ENCODE measurements around the gene SPINDOC. TPM values are rescaled to one million over a fixed set of nuclear protein-coding genes. Genes with fewer than 3 reads are reported as not detected.
"Not testable (repeated sequence)": the region's sequence is repeated elsewhere in the genome, so short reads cannot be mapped to it uniquely, and the experiment has no call there.

SPINDOC gene
- total RNA-seq, 3 donors from 2014 or later = 24.0 to 28.9 (median 24.5) TPM

DNA sequence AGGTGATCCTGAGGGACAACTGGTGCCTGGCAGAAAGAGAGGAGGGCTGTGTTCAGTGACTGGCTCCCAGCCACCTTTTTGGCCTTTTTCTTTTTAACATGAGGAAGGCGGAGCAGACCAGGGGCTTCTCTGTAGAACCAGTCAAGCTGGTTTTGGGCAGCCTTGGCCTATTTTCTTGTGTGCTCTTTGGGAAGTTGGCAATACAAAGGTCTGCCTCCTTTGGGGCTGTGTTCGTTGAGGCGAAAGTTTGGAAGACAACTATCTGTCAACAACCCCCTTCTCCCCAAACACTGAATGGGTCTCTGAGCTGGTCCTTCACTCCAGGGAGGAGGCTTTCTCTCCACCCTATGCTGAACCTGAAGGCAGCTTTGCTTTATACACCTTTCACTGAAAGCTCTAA, 34.1 kb downstream of the SPINDOC start:
- Mint-ChIP-seq H3K9me3 (no peaks in the 10 kb centered on the region), H3K4me3 (no peak overlapping the region), H3K36me3 (ENCODE audit: insufficient read depth) (peaks cover 13% of the 10 kb centered on the region), H3K4me1 (ENCODE audit: low read depth) (peaks cover 79% of the 10 kb centered on the region), H3K27me3 (ENCODE audit: low read depth) (no peaks in the 10 kb centered on the region)
- DNase-seq (no peak), ATAC-seq (no peak)

DNA sequence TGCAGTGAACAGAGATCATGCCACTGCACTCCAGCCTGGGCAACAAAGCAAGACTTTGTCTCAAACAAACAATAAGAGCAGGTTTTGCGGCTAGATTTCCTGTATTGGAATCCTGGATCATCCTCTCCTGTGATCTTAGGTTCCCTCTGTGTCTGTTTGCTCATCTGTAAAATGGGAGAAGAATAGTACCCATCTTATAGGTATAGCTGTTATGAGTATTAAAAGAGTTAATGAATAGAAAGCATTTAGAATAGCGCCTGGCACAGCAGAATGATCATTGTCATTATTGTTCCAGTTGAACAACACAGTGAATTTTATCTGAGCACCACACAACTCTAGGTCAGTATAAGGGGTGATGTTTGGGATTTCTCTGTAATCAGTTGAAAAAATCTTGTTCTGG, 36.4 kb downstream of the SPINDOC start:
- no peaks in the 10 kb centered on the region for H3K9me3 Mint-ChIP-seq
- DNase-seq (no peak), ATAC-seq (no peak)
- H3K27me3 Mint-ChIP-seq (ENCODE audit: low read depth) = no peaks in the 10 kb centered on the region
- no peak overlapping the region for H3K4me3 Mint-ChIP-seq
- peaks cover 71% of the 10 kb centered on the region for H3K4me1 Mint-ChIP-seq (ENCODE audit: low read depth)
- peaks cover 10% of the 10 kb centered on the region for H3K36me3 Mint-ChIP-seq (ENCODE audit: insufficient read depth)

DNA sequence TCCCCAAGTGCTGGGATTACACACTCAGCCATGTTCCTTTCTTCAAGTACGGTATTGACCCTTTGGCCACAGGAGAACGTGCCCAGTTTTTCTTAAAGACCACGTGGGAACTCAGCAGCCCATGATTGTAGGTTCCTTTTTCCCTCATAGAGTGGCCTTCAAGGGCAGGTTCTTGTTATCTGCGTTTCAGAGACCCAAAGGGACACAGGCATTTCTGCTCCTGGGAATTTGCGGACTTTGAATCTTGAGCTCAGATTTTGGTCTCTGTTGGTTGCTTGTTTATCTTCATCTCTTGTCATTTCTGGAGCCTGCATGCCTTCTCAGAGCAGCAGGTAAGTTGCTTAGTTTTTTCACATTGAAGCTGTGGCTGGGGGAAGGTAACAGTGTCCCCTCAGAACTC, 37.7 kb downstream of the SPINDOC start:
- H3K36me3 Mint-ChIP-seq (ENCODE audit: insufficient read depth) = peaks cover 10% of the 10 kb centered on the region
- peak overlapping the region; percentile 74 for H3K4me3 Mint-ChIP-seq
- H3K27me3 Mint-ChIP-seq (ENCODE audit: low read depth) = no peaks in the 10 kb centered on the region
- H3K4me1 Mint-ChIP-seq (ENCODE audit: low read depth) = peaks cover 70% of the 10 kb centered on the region
- H3K9me3 Mint-ChIP-seq = no peaks in the 10 kb centered on the region
- no peak for ATAC-seq
- DNase-seq = no peak

DNA sequence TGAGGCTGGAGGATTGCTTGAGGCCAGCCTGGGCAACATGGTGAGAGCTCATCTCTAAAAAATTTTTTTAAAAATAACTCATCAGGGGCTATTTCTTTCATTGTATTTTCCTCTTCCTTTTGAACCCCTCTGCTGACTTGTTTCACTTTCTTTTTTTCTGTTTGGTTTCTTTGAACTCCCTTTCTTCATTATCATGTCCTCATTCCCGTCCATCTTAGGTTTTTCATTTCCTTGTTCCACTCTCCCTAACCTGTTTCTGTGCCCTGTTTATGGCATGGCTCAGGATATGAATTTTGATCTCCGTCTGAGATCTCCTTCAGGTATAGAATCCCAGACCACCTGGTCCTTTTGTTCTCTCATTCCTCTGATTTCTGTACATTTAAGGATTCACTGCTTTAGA, 38.1 kb downstream of the SPINDOC start:
- ATAC-seq (peak in 1 of 2 donors; percentile 38), DNase-seq (no peak)
- peaks cover 10% of the 10 kb centered on the region for H3K36me3 Mint-ChIP-seq (ENCODE audit: insufficient read depth)
- peak overlapping the region; percentile 74 for H3K4me3 Mint-ChIP-seq
- no peaks in the 10 kb centered on the region for H3K9me3 Mint-ChIP-seq
- no peaks in the 10 kb centered on the region for H3K27me3 Mint-ChIP-seq (ENCODE audit: low read depth)
- H3K4me1 Mint-ChIP-seq (ENCODE audit: low read depth) = peaks cover 70% of the 10 kb centered on the region

DNA sequence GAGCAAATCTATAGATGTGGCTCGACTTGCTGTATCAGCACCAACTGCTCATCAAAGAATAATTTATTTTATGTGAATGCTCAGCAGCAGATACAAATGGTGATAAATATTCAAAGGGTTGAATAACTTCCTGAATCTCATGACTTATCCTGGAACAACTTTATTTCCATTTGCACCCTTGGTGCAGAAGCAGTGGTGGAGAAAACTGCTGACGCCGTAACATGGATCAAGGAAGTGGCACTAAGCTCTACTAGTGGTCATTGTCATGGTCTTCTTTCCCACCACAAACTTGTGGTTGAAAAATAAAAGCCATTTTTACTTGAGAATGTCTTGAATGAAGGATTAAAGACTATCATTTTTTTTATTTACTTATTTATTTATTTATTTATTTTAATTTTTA, 40.2 kb downstream of the SPINDOC start:
- Mint-ChIP-seq H3K27me3 (ENCODE audit: low read depth) (no peaks in the 10 kb centered on the region), H3K36me3 (ENCODE audit: insufficient read depth) (peaks cover 7% of the 10 kb centered on the region), H3K9me3 (no peaks in the 10 kb centered on the region), H3K4me3 (no peak overlapping the region), H3K4me1 (ENCODE audit: low read depth) (peaks cover 68% of the 10 kb centered on the region)
- ATAC-seq (no peak), DNase-seq (no peak)

DNA sequence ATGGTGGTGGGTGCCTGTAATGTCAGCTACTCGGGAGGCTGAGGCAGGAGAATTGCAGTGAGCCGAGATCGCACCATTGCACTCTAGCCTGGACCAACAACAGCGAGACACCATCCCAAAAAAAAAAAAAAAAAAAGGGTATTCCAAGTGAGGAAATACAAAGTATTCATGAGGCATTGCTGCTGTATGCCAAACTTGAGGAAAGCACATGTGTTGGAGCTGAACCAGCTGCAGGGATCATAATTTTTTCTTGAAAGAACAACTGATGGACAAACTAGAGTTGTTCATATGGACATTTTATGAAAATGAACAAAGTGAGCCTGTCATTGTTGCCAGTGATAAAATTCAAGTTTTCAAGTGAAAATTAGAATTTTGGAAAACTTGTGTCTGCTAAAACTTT, 41.4 kb downstream of the SPINDOC start:
- Mint-ChIP-seq H3K4me3 (no peak overlapping the region), H3K36me3 (ENCODE audit: insufficient read depth) (peaks cover 4% of the 10 kb centered on the region), H3K4me1 (ENCODE audit: low read depth) (peaks cover 64% of the 10 kb centered on the region), H3K9me3 (no peaks in the 10 kb centered on the region), H3K27me3 (ENCODE audit: low read depth) (no peaks in the 10 kb centered on the region)
- DNase-seq (no peak), ATAC-seq (no peak)

DNA sequence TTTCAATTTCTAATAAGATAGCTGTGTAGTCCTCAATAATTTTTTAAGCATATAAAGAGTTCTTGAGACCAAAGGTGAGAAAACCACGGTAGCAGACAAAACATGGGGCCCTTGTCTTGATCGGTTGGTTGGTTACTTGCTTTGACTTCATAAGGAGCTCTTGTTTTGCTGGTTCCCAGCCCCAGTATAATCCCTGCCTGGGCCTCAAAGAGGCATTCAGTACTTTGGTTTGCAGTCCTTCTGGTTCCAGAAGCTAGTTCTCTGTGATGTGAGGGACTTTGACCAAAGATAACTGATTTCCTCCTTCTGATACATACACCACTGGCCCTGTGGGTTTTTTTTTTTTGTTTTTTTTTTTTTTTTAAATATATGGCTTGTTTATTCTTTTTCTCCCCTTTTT, 42.7 kb downstream of the SPINDOC start:
- ATAC-seq (peak in 1 of 2 donors; percentile 44), DNase-seq (no peak)
- H3K4me3 Mint-ChIP-seq = no peak overlapping the region
- H3K4me1 Mint-ChIP-seq (ENCODE audit: low read depth) = peaks cover 57% of the 10 kb centered on the region
- no peaks in the 10 kb centered on the region for H3K27me3 Mint-ChIP-seq (ENCODE audit: low read depth)
- peaks cover 7% of the 10 kb centered on the region for H3K36me3 Mint-ChIP-seq (ENCODE audit: insufficient read depth)
- no peaks in the 10 kb centered on the region for H3K9me3 Mint-ChIP-seq

DNA sequence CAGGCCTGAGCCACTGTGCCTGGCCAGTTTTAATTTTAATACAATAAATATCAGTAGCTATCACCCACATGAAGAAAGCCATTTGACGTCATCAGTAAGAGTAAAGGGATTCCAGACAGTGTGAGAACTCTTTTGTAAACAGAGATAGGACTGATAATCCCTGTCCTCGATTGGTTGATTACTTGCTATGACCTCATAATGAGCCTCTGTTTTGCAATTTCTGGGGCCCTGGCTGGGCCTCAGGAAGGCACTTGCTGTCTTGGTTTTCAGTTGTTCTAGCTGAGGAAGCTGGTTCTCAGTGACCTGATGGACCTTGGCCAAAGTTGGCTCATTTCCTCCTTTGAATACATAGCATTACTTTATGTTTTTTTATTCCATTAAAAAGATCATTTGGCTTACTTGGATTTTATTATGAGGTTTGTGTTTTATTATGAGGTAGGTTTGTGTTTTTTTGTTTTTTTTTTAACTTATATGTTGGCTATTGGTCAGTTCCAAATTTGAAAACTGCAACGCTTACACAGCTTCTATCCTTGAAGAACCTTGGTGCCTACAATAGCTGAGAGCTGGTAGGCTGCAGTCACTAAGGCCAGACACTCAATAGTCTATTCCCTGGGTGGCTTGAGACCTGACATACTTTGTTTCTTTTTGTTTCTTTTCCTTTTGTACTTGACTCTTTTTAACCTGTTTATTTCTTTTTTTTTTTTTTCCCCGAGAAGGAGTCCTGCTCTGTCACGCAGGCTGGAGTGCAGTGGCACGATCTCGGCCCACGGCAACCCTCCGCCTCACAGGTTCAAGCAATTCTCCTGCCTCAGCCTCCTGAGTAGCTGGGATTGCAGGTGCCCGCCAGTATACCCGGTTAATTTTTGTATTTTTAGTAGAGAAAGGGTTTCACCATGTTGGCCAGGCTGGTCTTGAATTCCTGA, 45.6 kb downstream of the SPINDOC start:
- no peaks in the 10 kb centered on the region for H3K27me3 Mint-ChIP-seq (ENCODE audit: low read depth)
- no peak overlapping the region for H3K4me3 Mint-ChIP-seq
- H3K9me3 Mint-ChIP-seq = no peaks in the 10 kb centered on the region
- ATAC-seq = no peak
- DNase-seq = no peak
- H3K36me3 Mint-ChIP-seq (ENCODE audit: insufficient read depth) = peaks cover 12% of the 10 kb centered on the region
- H3K4me1 Mint-ChIP-seq (ENCODE audit: low read depth) = peaks cover 51% of the 10 kb centered on the region

DNA sequence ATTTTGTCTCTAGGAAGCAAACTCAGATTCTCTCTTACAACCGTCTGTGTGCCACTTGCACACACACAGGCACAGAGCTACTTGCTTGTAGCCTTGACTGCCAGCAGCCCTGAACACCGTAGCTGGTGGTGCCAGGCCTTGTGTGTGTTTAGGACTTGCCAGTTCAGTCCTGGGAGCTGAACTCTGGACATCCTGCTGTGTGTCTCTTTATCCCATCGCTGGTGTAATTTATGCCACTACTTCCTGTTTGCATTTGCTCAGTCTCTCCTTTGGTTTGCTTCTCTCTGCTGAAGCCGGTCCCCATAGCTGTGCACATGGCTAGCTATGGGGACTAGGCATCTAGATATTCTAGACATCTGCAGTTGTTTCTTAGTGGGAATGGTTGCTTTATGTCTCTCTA, 49.7 kb downstream of the SPINDOC start:
- peaks cover 62% of the 10 kb centered on the region for H3K4me1 Mint-ChIP-seq (ENCODE audit: low read depth)
- no peak for ATAC-seq
- no peak overlapping the region for H3K4me3 Mint-ChIP-seq

DNA sequence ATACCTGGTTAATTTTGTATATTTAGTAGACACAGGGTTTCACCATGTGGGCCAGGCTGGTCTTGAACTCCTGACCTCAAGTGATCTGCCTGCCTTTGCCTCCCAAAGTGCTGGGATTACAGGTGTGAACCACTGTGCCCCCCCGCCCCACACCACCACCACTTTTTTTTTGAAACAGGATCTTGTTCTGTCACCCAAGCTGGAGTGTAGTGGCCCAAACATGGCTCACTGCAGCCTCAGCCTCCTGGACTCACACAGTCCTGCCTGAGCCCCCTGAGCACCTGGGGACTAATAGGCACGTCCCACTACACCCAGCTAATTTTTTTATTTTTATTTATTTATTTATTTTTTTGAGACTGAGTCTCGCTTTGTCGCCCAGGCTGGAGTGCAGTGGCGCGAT, 50.4 kb downstream of the SPINDOC start:
- H3K27me3 Mint-ChIP-seq (ENCODE audit: low read depth); ATAC-seq; DNase-seq; H3K9me3 Mint-ChIP-seq; H3K4me3 Mint-ChIP-seq: not testable (repeated sequence)
- Mint-ChIP-seq H3K36me3 (ENCODE audit: insufficient read depth) (peaks cover 18% of the 10 kb centered on the region), H3K4me1 (ENCODE audit: low read depth) (peaks cover 64% of the 10 kb centered on the region)

More for the DNA sequence above, 49.7 kb downstream of the SPINDOC start:
- no peaks in the 10 kb centered on the region for H3K27me3 Mint-ChIP-seq (ENCODE audit: low read depth)
- no peak for DNase-seq
- H3K36me3 Mint-ChIP-seq (ENCODE audit: insufficient read depth) = peaks cover 16% of the 10 kb centered on the region
- no peaks in the 10 kb centered on the region for H3K9me3 Mint-ChIP-seq

DNA sequence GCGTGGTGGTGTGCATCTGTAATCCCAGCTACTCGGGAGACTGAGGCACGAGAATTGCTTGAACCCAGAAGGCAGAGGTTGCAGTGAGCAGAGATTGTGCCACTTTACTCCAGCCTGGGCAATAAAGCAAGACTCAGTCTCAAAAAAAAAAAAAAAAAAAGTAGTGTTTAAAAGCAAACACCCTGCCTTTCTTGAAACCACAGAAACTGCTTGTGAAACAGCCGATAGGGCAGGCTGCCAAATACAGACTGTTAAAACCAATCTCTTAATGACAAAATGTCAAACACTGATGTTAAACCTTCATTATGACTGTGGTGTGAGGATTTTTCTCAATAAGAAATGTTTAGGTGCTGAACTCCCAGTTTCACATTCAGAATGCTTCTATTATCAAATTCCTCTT, 53.0 kb downstream of the SPINDOC start:
- ATAC-seq = peak; percentile 88 to 91
- H3K36me3 Mint-ChIP-seq (ENCODE audit: insufficient read depth) = peaks cover 18% of the 10 kb centered on the region
- peak overlapping the region; percentile 53 for H3K4me3 Mint-ChIP-seq
- H3K27me3 Mint-ChIP-seq (ENCODE audit: low read depth) = no peaks in the 10 kb centered on the region
- H3K9me3 Mint-ChIP-seq = no peaks in the 10 kb centered on the region
- H3K4me1 Mint-ChIP-seq (ENCODE audit: low read depth) = peaks cover 81% of the 10 kb centered on the region
- DNase-seq = peak; percentile 57

DNA sequence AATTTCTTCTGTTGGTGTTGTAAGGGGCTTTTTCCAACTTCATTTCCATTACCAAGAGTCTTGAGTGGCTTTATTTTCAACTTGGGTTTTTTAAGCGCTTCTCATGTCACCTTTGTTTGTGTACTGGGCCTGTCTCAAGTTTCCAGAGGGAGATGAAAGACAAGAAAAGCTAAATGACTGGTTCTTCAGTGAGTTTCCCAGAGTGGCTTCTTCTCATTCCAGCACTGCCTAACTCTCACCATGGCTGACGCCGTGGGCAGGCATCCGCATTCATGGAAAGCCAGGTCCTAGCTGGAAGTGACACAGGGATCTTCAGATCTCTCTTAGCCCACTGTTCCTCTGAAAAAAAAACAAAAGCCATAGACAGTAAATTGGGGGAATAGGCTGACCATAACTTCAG, 54.3 kb downstream of the SPINDOC start:
- Mint-ChIP-seq H3K4me1 (ENCODE audit: low read depth) (peaks cover 82% of the 10 kb centered on the region), H3K9me3 (no peaks in the 10 kb centered on the region), H3K27me3 (ENCODE audit: low read depth) (no peaks in the 10 kb centered on the region), H3K36me3 (ENCODE audit: insufficient read depth) (peaks cover 16% of the 10 kb centered on the region), H3K4me3 (no peak overlapping the region)
- ATAC-seq (no peak), DNase-seq (no peak)

DNA sequence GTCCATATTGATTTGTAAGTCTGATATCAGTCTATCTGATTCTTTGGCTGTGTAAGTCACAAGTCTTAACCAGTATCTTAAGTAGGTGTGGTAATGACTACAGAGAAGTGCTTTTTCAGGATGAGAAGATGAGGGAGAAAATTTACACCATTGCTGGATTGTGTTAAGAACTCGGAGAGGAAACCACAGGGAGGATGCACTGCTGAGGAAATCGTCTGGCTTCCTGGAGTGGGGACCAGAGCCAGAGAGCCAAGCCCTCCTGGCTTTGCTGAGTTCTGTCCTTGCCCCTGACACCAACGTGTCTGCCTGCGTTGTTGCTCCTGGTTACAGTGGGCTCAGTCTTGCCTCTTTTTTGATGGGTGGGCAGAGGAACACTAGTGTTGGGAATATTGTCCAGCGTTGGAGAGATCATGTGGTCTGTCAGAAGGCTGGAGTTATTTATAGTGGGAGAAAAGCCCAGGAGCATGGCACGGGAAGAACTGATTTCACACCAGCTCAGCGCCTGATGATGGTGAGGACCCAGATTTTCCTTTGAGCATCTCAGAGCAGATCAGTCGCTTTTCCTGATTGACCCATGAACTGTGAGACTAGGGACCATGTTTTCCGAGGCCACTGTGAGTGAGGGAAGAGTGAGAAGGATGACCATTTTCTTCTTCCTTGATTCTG, 55.3 kb downstream of the SPINDOC start:
- ATAC-seq (no peak), DNase-seq (no peak)
- Mint-ChIP-seq H3K27me3 (ENCODE audit: low read depth) (no peaks in the 10 kb centered on the region), H3K36me3 (ENCODE audit: insufficient read depth) (peaks cover 9% of the 10 kb centered on the region), H3K9me3 (no peaks in the 10 kb centered on the region), H3K4me1 (ENCODE audit: low read depth) (peaks cover 81% of the 10 kb centered on the region), H3K4me3 (peak overlapping the region; percentile 17)

DNA sequence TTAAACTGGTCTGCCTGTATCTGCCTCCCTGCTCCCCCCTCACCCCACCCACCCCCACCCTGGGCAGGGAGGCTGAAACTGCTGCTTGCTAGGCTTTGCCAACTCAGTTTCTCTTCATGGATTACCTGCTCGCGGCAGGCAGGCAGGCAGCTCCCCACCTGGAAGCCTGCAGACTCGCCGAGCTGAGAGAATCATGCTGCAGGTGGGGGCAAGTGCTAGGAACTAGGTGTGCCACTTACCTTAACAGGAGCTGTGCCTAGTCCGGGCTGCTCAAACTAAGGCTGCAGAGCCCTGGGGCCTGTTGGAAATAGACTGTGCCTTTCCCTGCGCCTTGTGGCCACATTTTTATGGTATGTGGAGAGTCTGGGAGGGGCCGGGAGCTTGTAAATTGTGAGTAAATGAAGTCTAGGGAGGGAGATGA, 55.9 kb downstream of the SPINDOC start:
- ATAC-seq = no peak

DNA sequence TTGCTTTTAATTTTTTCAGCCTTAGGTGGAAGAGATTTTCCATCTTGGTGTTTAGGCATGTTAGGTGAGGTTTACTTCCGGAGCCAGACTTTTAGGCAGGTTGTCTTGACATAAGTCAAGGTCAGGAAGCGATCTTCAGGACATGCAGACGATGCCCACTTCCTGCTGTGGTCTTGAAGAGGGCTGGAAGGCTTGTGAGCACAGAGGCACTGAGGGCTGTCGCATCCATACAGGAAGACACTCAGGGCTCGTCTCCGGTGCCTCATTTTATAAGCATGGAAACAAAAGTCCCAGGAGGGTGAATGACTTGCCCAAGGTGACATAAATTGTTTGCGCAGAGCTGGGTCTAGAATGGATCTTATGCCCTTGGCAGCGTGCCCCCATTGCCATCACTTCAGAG, 56.4 kb downstream of the SPINDOC start:
- peaks cover 9% of the 10 kb centered on the region for H3K36me3 Mint-ChIP-seq (ENCODE audit: insufficient read depth)
- H3K9me3 Mint-ChIP-seq = no peaks in the 10 kb centered on the region
- H3K27me3 Mint-ChIP-seq (ENCODE audit: low read depth) = no peaks in the 10 kb centered on the region
- peak overlapping the region; percentile 42 for H3K4me3 Mint-ChIP-seq
- ATAC-seq (no peak), DNase-seq (no peak)
- peaks cover 90% of the 10 kb centered on the region for H3K4me1 Mint-ChIP-seq (ENCODE audit: low read depth)

More for the DNA sequence above, 55.9 kb downstream of the SPINDOC start:
- no peaks in the 10 kb centered on the region for H3K9me3 Mint-ChIP-seq
- H3K4me1 Mint-ChIP-seq (ENCODE audit: low read depth) = peaks cover 87% of the 10 kb centered on the region
- H3K27me3 Mint-ChIP-seq (ENCODE audit: low read depth) = no peaks in the 10 kb centered on the region
- H3K36me3 Mint-ChIP-seq (ENCODE audit: insufficient read depth) = peaks cover 9% of the 10 kb centered on the region
- no peak for DNase-seq
- peak overlapping the region; percentile 42 for H3K4me3 Mint-ChIP-seq
